ENCODE data around the gene BIN1. TPM values are rescaled to one million over a fixed set of nuclear protein-coding genes. Genes with fewer than 3 reads are reported as not detected.

Gene BIN1
- total RNA-seq, 1 donor from 2014 or later, result 28.6 TPM

GRCh38 chr2:127080226-127080937 lies 26.6 kb downstream of the BIN1 start:
- no peak for DNase-seq (ENCODE audit: low spot score)
- ATAC-seq, result no peak

- ATAC-seq (no peak), DNase-seq (ENCODE audit: low spot score) (no peak)
Measured at GRCh38 chr2:127079358-127079920, 27.5 kb downstream of the BIN1 start.

- no peak for ATAC-seq
- no peak for DNase-seq (ENCODE audit: low spot score)
Measured at GRCh38 chr2:127078666-127079270, 28.2 kb downstream of the BIN1 start.

GRCh38 chr2:127078028-127078427 lies 28.9 kb downstream of the BIN1 start:
- DNase-seq (ENCODE audit: low spot score) (no peak), ATAC-seq (no peak)

- ATAC-seq, result no peak
- DNase-seq (ENCODE audit: low spot score), result no peak
Measured at GRCh38 chr2:127076924-127077323, 30.0 kb downstream of the BIN1 start.

GRCh38 chr2:127076290-127076689 lies 30.7 kb downstream of the BIN1 start:
- ATAC-seq (no peak), DNase-seq (ENCODE audit: low spot score) (no peak)

- no peak for ATAC-seq
- no peak for DNase-seq (ENCODE audit: low spot score)
Measured at GRCh38 chr2:127075821-127076220, 31.1 kb downstream of the BIN1 start.

- peak; percentile 18 for ATAC-seq
- DNase-seq (ENCODE audit: low spot score), result no peak
Measured at GRCh38 chr2:127074936-127075335, 32.0 kb downstream of the BIN1 start.

- peak; percentile 66 for ATAC-seq
- no peak for DNase-seq (ENCODE audit: low spot score)
Measured at GRCh38 chr2:127074358-127074757, 32.6 kb downstream of the BIN1 start.

- ATAC-seq (no peak), DNase-seq (ENCODE audit: low spot score) (no peak)
Measured at GRCh38 chr2:127072970-127073369, 34.0 kb downstream of the BIN1 start.

GRCh38 chr2:127072396-127072795 lies 34.6 kb downstream of the BIN1 start:
- ATAC-seq, result no peak
- DNase-seq (ENCODE audit: low spot score), result no peak

GRCh38 chr2:127071901-127072328 lies 35.0 kb downstream of the BIN1 start:
- DNase-seq (ENCODE audit: low spot score) (no peak), ATAC-seq (no peak)

- no peak for ATAC-seq
- no peak for DNase-seq (ENCODE audit: low spot score)
Measured at GRCh38 chr2:127070221-127070620, 36.7 kb downstream of the BIN1 start.

GRCh38 chr2:127069536-127069935 lies 37.4 kb downstream of the BIN1 start:
- ATAC-seq, result no peak

GRCh38 chr2:127069003-127069402 lies 38.0 kb downstream of the BIN1 start:
- DNase-seq (ENCODE audit: low spot score), result no peak
- ATAC-seq, result no peak

More at GRCh38 chr2:127069536-127069935, 37.4 kb downstream of the BIN1 start:
- no peak for DNase-seq (ENCODE audit: low spot score)

GRCh38 chr2:127068351-127068741 lies 38.6 kb downstream of the BIN1 start:
- ATAC-seq (peak; percentile 8), DNase-seq (ENCODE audit: low spot score) (no peak)

- DNase-seq (ENCODE audit: low spot score), result peak; percentile 83
- ATAC-seq, result peak; percentile 85
Measured at GRCh38 chr2:127067620-127068350, 39.2 kb downstream of the BIN1 start.

- ATAC-seq (no peak), DNase-seq (ENCODE audit: low spot score) (no peak)
Measured at GRCh38 chr2:127066942-127067341, 40.0 kb downstream of the BIN1 start.

GRCh38 chr2:127065940-127066318 lies 41.0 kb downstream of the BIN1 start:
- ATAC-seq, result no peak
- DNase-seq (ENCODE audit: low spot score), result no peak

GRCh38 chr2:127065299-127065939 lies 41.5 kb downstream of the BIN1 start:
- no peak for DNase-seq (ENCODE audit: low spot score)
- no peak for ATAC-seq

GRCh38 chr2:127064642-127065250 lies 42.2 kb downstream of the BIN1 start:
- ATAC-seq, result peak; percentile 6
- DNase-seq (ENCODE audit: low spot score), result peak; percentile 60
